Liver (tissue), 9 donors: ENCODE measurements around the gene PPP1R9A. TPM values are rescaled to one million over a fixed set of nuclear protein-coding genes. Genes with fewer than 3 reads are reported as not detected.

Experiments used
- DNase-seq: peaks from one replicate; pipeline ENCODE4 v3.0.0-alpha.2; 2017; ENCODE audit warnings: low spot score
- H3K27ac ChIP-seq, 2 donors: one replicate each; pipeline ENCODE4 v1.7.0; 2013; ENCODE audit warnings: inconsistent platforms in 2 of 2, low read length in 2 of 2, control low read depth in 1 of 2, low read depth in 1 of 2, mild to moderate bottlenecking in 1 of 2
- H3K27me3 ChIP-seq, 4 donors: one replicate each; pipeline versions ENCODE4 v1.6.1 to v1.7.0; 2013; ENCODE audit warnings: low read length in 3 of 4, inconsistent platforms in 1 of 4, mild to moderate bottlenecking in 1 of 4, moderate library complexity in 1 of 4; ENCODE audit not compliant: control insufficient read depth in 4 of 4, insufficient read depth in 4 of 4
- H3K36me3 ChIP-seq, 4 donors: one replicate each; pipeline versions ENCODE4 v1.6.1 to v1.7.0; 2013; ENCODE audit warnings: low read length in 3 of 4, mild to moderate bottlenecking in 3 of 4, low read depth in 1 of 4, moderate library complexity in 1 of 4; ENCODE audit not compliant: control insufficient read depth in 4 of 4, insufficient read depth in 3 of 4
- H3K4me1 ChIP-seq, 4 donors: one replicate each; pipeline versions ENCODE4 v1.6.1 to v1.7.0; 2013; ENCODE audit warnings: low read length in 3 of 4, mild to moderate bottlenecking in 3 of 4, moderate library complexity in 1 of 4; ENCODE audit not compliant: control insufficient read depth in 4 of 4, insufficient read depth in 4 of 4
- H3K4me3 ChIP-seq, 3 donors: one replicate each; pipeline versions ENCODE4 v1.6.1 to v1.7.0; 2013; ENCODE audit warnings: low read length in 3 of 3, control low read depth in 1 of 3, low read depth in 1 of 3, mild to moderate bottlenecking in 1 of 3
- H3K9ac ChIP-seq, 2 donors: one replicate each; pipeline ENCODE4 v1.7.0; 2013; ENCODE audit warnings: low read length in 2 of 2, mild to moderate bottlenecking in 2 of 2, moderate library complexity in 2 of 2, control low read depth in 1 of 2, low read depth in 1 of 2
- H3K9me3 ChIP-seq, 4 donors: one replicate each; pipeline versions ENCODE4 v1.6.1 to v1.7.0; 2013; ENCODE audit warnings: low read length in 3 of 4; ENCODE audit not compliant: control insufficient read depth in 4 of 4
- ATF3 ChIP-seq: IDR thresholded peaks from 2 replicates; pipeline ENCODE4 v1.6.1; 2016; ENCODE audit warnings: antibody characterized with exemption
- FOXA1 ChIP-seq: IDR thresholded peaks from 2 replicates; pipeline ENCODE4 v1.6.1; 2016; ENCODE audit warnings: antibody characterized with exemption
- GABPA ChIP-seq, 2 donors: IDR thresholded peaks in 1 of 2; conservative IDR thresholded peaks in 1 of 2; 2 replicates each; pipeline ENCODE4 v1.6.1; 2016; ENCODE audit warnings: antibody characterized with exemption in 2 of 2, mild to moderate bottlenecking in 1 of 2, moderate library complexity in 1 of 2
- HNF4G ChIP-seq: IDR thresholded peaks from 2 replicates; pipeline ENCODE4 v1.6.1; 2016; ENCODE audit warnings: antibody characterized with exemption
- NR2F2 ChIP-seq: IDR thresholded peaks from 2 replicates; pipeline ENCODE4 v1.6.1; 2016; ENCODE audit warnings: antibody characterized with exemption
- RAD21 ChIP-seq, 2 donors: IDR thresholded peaks; 2 replicates each; pipeline ENCODE4 v1.6.1; 2016; ENCODE audit warnings: antibody characterized with exemption in 2 of 2, mild to moderate bottlenecking in 2 of 2
- REST ChIP-seq: IDR thresholded peaks from 2 replicates; pipeline ENCODE4 v1.6.1; 2016; ENCODE audit warnings: antibody characterized with exemption, mild to moderate bottlenecking
- RXRA ChIP-seq, 2 donors: IDR thresholded peaks; 2 replicates each; pipeline ENCODE4 v1.6.1; 2017 to 2018; ENCODE audit warnings: antibody characterized with exemption in 2 of 2, mild to moderate bottlenecking in 1 of 2
- TAF1 ChIP-seq: conservative IDR thresholded peaks from 2 replicates; pipeline ENCODE4 v1.6.1; 2016; ENCODE audit warnings: antibody characterized with exemption, mild to moderate bottlenecking
- ZBTB33 ChIP-seq: IDR thresholded peaks from 2 replicates; pipeline ENCODE4 v1.6.1; 2016; ENCODE audit warnings: antibody characterized with exemption
- WGBS: extraction: QIAGEN DNeasy Blood & Tissue Kit; methylation state at CpG from one replicate; pipeline ENCODE4 v1.1.7; 2013; 5-methylcytosine and 5-hydroxymethylcytosine counted together
- polyA plus RNA-seq, 2 donors: library from polyadenylated mRNA; stranded (reverse) in 1 of 2; unstranded in 1 of 2; fragments of 200-250 nt in 1 of 2; fragments of >200 nt in 1 of 2; fragmentation: Nextera tagmentation in 1 of 2; extraction: Ambion mirVana in 1 of 2; gene quantifications; one replicate each; pipeline versions ENCODE4 v1.2.1 to v1.2.3, GENCODE V29; 2013 to 2015
- total RNA-seq, 2 donors: library from RNA; depleted of rRNA; stranded (reverse); fragments of >200 nt; gene quantifications; one replicate each; pipeline ENCODE4 v1.2.3, GENCODE V29; 2014
- TF ChIP-seq, protein P1 (sequence below): fragments of 150-350 bp; IDR thresholded peaks from 2 replicates; pipeline ENCODE4 v1.5.1; 2017; ENCODE audit warnings: improper control_type of control experiment, low read depth, low read length; ENCODE audit not compliant: missing input control
- donor health status: healthy.
- donor health status: healthy.
- donor health status: healthy.
- donor health status: healthy.
- donor health status: healthy.

PPP1R9A gene
- total and polyA plus RNA-seq, 4 donors, result 0.17 to 5.4 (median 2.7) TPM

DNA sequence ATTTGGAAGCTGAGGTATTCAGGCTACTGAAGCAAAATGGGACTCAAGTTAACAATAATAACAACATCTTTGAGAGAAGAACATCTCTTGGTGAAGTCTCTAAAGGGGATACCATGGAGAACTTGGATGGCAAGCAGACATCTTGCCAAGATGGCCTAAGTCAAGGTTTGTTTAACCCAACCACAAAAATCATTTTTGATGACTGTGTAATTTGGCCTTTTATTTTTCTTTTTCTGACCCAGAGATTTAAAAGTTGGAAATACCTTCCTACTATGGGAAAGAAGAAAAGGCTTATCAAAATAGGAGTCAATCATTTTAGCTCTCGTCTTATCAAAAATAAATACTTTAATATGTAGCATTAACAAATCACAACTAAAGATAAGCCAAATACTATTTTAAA lies 344.6 kb downstream of the PPP1R9A start:
- H3K36me3 ChIP-seq, result no peaks in the 10 kb centered on the region
- H3K9ac ChIP-seq, result no peak overlapping the region
- 94% methylated on average over 1 of the region's 1 CpG for WGBS

More for the DNA sequence above, 344.6 kb downstream of the PPP1R9A start:
- TF ChIP-seq NR2F2, result no peak
- TF ChIP-seq REST, result no peak
- TF ChIP-seq HNF4G, result no peak
- TF ChIP-seq ATF3, result no peak
- TF ChIP-seq GABPA (IDR thresholded peaks at IDR 0.05 in 1 of 2, conservative IDR thresholded peaks at IDR 0.05 in 1 of 2), result no peak
- no peak for TF ChIP-seq ZBTB33
- TF ChIP-seq RXRA (IDR thresholded peaks at IDR 0.05), result no peak
- TF ChIP-seq RAD21 (IDR thresholded peaks at IDR 0.05), result no peak
- TF ChIP-seq FOXA1, result no peak
- TF ChIP-seq, protein P1, sequence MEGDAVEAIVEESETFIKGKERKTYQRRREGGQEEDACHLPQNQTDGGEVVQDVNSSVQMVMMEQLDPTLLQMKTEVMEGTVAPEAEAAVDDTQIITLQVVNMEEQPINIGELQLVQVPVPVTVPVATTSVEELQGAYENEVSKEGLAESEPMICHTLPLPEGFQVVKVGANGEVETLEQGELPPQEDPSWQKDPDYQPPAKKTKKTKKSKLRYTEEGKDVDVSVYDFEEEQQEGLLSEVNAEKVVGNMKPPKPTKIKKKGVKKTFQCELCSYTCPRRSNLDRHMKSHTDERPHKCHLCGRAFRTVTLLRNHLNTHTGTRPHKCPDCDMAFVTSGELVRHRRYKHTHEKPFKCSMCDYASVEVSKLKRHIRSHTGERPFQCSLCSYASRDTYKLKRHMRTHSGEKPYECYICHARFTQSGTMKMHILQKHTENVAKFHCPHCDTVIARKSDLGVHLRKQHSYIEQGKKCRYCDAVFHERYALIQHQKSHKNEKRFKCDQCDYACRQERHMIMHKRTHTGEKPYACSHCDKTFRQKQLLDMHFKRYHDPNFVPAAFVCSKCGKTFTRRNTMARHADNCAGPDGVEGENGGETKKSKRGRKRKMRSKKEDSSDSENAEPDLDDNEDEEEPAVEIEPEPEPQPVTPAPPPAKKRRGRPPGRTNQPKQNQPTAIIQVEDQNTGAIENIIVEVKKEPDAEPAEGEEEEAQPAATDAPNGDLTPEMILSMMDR, result no peak
- TF ChIP-seq TAF1, result no peak
- Histone ChIP-seq H3K27me3 (no peaks in the 10 kb centered on the region), H3K4me1 (peaks cover 0 to 1% (median under 1%) of the 10 kb centered on the region in 4 donors), H3K9me3 (no peaks in the 10 kb centered on the region), H3K27ac (no peak overlapping the region), H3K4me3 (no peak overlapping the region)
- DNase-seq, result no peak
